Measurements from ENCODE around the gene DHFR2.
"Not testable (repeated sequence)": the region's sequence is repeated elsewhere in the genome, so short reads cannot be mapped to it uniquely, and the experiment has no call there.

DNA sequence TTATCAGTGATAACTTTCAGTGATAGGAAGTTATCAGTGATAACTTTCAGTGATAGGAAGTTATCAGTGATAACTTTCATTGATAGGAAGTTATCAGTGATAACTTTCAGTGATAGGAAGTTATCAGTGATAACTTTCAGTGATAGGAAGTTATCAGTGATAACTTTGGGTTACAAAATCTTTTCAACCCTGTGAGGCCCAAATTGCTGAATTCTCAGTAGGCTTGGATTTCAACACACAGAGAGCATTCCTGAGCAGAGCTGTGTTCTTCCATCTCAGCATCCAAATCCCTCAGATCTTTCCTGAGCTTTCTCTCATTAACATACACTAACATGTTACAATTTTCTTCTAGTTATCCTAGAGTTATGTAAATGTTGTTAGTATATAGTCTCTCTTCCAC, 47.5 kb upstream of the DHFR2 start:
- TF ChIP-seq, protein P1, sequence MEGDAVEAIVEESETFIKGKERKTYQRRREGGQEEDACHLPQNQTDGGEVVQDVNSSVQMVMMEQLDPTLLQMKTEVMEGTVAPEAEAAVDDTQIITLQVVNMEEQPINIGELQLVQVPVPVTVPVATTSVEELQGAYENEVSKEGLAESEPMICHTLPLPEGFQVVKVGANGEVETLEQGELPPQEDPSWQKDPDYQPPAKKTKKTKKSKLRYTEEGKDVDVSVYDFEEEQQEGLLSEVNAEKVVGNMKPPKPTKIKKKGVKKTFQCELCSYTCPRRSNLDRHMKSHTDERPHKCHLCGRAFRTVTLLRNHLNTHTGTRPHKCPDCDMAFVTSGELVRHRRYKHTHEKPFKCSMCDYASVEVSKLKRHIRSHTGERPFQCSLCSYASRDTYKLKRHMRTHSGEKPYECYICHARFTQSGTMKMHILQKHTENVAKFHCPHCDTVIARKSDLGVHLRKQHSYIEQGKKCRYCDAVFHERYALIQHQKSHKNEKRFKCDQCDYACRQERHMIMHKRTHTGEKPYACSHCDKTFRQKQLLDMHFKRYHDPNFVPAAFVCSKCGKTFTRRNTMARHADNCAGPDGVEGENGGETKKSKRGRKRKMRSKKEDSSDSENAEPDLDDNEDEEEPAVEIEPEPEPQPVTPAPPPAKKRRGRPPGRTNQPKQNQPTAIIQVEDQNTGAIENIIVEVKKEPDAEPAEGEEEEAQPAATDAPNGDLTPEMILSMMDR (IDR thresholded peaks at IDR 0.05; ENCODE audit: low read depth, low read length, missing input control) = not testable (repeated sequence)
- TF ChIP-seq, protein P2, sequence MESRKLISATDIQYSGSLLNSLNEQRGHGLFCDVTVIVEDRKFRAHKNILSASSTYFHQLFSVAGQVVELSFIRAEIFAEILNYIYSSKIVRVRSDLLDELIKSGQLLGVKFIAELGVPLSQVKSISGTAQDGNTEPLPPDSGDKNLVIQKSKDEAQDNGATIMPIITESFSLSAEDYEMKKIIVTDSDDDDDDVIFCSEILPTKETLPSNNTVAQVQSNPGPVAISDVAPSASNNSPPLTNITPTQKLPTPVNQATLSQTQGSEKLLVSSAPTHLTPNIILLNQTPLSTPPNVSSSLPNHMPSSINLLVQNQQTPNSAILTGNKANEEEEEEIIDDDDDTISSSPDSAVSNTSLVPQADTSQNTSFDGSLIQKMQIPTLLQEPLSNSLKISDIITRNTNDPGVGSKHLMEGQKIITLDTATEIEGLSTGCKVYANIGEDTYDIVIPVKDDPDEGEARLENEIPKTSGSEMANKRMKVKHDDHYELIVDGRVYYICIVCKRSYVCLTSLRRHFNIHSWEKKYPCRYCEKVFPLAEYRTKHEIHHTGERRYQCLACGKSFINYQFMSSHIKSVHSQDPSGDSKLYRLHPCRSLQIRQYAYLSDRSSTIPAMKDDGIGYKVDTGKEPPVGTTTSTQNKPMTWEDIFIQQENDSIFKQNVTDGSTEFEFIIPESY (IDR thresholded peaks at IDR 0.05) = not testable (repeated sequence)
- TF ChIP-seq EGR1 (IDR thresholded peaks at IDR 0.05; ENCODE audit: low read depth in 2 of 2); JUND (IDR thresholded peaks at IDR 0.05); YY1 (IDR thresholded peaks at IDR 0.05); NR2F2 (IDR thresholded peaks at IDR 0.05); FOXA1 (IDR thresholded peaks at IDR 0.05); RAD21 (IDR thresholded peaks at IDR 0.05): not testable (repeated sequence)

All from liver (tissue), 3 donors.